ENCODE measurements around the gene SGMS1.

SGMS1 gene

DNA sequence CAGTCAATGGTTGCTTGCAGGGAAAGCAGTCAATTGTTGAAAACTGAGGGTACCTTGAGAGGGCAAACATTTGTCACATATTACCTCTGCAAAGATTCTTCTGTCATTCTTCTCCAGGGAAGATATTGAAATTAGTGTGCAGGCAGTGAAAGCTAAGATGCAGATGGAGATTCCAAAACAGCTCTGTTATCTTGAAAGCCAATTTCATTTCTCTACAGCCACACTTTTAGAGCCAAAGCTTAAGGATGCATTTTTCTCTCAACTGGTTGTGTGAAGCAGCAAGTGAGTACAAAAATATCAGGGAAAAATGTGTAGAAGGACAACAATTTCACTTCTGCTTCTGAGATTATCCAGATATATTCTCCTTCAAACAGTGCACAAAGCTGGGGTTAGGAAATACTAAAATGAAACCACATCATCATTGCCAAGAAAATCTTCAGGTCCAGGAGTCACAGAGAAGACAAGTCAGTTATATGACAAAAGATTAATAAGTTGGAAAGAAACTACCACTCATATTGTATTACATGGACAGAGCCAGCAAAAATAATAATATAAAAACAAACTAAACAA lies 16.3 kb downstream of the SGMS1 start:
- no peak for DNase-seq (ENCODE audit: low spot score)
- in situ Hi-C loops (cut with MboI; ENCODE audit: low sequenced_read_pairs, unreplicated experiment): no loop called here
- TF ChIP-seq, protein P1, sequence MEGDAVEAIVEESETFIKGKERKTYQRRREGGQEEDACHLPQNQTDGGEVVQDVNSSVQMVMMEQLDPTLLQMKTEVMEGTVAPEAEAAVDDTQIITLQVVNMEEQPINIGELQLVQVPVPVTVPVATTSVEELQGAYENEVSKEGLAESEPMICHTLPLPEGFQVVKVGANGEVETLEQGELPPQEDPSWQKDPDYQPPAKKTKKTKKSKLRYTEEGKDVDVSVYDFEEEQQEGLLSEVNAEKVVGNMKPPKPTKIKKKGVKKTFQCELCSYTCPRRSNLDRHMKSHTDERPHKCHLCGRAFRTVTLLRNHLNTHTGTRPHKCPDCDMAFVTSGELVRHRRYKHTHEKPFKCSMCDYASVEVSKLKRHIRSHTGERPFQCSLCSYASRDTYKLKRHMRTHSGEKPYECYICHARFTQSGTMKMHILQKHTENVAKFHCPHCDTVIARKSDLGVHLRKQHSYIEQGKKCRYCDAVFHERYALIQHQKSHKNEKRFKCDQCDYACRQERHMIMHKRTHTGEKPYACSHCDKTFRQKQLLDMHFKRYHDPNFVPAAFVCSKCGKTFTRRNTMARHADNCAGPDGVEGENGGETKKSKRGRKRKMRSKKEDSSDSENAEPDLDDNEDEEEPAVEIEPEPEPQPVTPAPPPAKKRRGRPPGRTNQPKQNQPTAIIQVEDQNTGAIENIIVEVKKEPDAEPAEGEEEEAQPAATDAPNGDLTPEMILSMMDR (IDR thresholded peaks at IDR 0.05; ENCODE audit: borderline replicate concordance, control extremely low read depth, extremely low read depth, insufficient read depth, missing control alignments): no peak

DNA sequence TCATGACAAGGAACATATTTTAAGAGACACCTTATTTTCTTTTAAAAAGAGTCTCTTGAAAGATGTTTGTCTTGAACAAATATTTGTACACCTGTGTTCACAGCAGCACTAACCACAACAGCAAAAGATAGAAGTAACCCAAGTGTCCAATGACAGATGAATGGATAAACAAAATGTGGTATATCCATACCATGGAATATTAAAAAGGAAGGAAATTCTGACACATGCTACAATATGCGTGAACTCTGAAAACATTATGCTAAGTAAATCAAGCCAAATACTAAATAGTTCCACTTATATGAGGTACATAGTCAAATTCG lies 17.8 kb downstream of the SGMS1 start:
- TF ChIP-seq, protein P1 (IDR thresholded peaks at IDR 0.05; ENCODE audit: borderline replicate concordance, control extremely low read depth, extremely low read depth, insufficient read depth, missing control alignments): no peak
- DNase-seq (ENCODE audit: low spot score): no peak
- in situ Hi-C loops (cut with MboI; ENCODE audit: low sequenced_read_pairs, unreplicated experiment): no loop called here

- TF ChIP-seq, protein P1 (IDR thresholded peaks at IDR 0.05; ENCODE audit: borderline replicate concordance, control extremely low read depth, extremely low read depth, insufficient read depth, missing control alignments): no peak
- DNase-seq (ENCODE audit: low spot score): no peak
- in situ Hi-C loops (cut with MboI; ENCODE audit: low sequenced_read_pairs, unreplicated experiment): no loop called here
These were observed 18.3 kb downstream of the SGMS1 start for GRCh38 chr10:50605269-50605950.

DNA sequence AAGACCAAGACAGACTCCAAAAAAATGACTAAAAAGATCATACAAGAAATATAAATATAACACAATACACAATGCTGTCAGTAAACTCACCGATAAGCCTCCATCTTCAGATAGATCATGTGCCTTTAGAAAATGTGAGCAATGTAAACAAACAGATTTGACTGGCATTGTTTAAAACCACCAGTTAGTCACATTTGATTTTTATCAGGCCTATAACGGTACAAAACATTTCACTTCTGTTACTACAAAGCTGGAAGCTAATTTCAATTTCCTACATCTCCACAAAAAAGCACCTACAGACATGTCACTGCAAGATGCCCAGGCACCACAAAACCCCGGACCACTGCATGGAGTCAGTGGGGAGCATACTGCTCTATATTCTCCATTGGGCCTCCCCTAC lies 18.9 kb downstream of the SGMS1 start:
- no peak for DNase-seq (ENCODE audit: low spot score)
- TF ChIP-seq, protein P1 (IDR thresholded peaks at IDR 0.05; ENCODE audit: borderline replicate concordance, control extremely low read depth, extremely low read depth, insufficient read depth, missing control alignments): no peak
- in situ Hi-C loops (cut with MboI; ENCODE audit: low sequenced_read_pairs, unreplicated experiment): no loop called here

DNA sequence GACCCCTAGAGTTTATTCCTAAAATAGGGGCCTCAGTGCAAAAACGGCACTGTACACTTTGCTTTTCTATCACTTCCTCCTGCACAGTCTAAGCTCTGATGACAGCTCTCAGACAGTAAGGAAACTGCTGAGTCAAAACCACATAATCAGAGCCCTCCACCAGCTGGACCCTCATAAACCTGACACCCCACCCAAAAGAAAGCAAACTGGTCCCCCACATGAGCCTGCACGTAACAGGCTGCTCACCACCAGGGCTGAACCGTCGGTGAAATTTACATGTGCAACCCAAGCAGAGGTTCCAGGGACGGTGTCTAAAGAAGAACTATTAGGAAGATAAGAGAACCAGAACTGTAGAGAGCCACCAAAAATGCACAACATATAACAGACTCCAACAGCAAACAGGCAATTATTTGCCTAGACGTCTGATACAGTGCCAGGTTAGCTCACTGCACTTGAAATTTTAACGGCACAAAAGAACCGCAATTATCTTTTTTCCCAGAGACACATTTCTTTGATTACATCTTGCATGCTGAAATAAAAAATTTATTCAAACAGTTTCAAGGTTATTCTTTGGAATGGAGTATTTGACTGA lies 19.6 kb downstream of the SGMS1 start:
- DNase-seq (ENCODE audit: low spot score): no peak
- in situ Hi-C loops (cut with MboI; ENCODE audit: low sequenced_read_pairs, unreplicated experiment): no loop called here
- TF ChIP-seq, protein P1 (IDR thresholded peaks at IDR 0.05; ENCODE audit: borderline replicate concordance, control extremely low read depth, extremely low read depth, insufficient read depth, missing control alignments): no peak

DNA sequence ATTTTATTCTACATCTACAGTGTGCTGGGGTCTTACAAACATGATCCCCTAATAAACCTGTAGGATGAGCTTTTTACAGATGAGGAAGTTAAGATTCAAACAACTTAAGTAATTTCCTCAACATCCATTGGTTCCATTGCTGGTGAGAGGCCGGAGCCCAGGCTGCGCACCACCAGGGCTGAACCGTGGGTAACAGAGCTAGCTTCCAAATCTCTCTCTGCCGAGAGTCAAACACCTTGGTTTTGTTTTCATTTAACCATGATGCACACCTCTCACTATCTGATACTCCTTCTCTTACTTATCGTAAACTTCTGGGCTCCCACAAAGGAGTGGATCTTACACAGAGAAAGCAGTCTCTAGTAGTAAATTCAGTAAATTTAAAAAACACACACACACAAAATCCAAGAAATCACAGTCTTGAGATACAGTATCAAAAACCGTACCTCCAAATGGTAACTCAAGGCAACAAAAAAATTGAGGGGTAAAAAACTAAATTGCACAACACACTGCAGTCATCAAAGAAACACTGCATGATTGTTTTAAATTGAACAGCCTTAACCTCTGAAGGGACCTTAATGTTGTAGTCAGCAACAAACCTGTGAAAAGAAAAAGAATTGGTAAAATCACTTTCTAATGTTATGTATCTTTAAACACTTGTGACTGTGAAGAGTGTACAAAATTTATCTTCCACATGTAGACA lies 20.5 kb downstream of the SGMS1 start:
- in situ Hi-C loops (cut with MboI; ENCODE audit: low sequenced_read_pairs, unreplicated experiment): no loop called here
- no peak for DNase-seq (ENCODE audit: low spot score)
- TF ChIP-seq, protein P1 (IDR thresholded peaks at IDR 0.05; ENCODE audit: borderline replicate concordance, control extremely low read depth, extremely low read depth, insufficient read depth, missing control alignments): no peak

All from GM13976 (cell line).